ENCODE data around the gene DEAF1.

DNA sequence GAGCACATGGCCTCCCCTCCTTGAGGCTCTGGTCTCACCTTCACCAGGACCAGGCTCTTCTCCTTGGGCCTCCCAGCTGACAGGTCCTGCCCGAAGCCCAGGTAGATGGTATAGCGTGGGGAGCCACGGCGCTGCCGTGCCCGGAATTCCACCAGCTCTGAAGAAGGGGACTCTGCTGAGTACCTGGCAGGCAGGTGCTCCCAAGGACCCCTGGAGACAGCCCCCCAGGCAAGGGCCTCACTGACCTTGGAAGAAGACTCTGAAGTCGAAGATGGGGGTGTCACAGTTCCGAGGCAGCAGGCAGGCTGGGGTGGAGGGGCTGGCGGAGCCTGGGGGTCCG is 82.1 kb downstream of the DEAF1 start:
- TF ChIP-seq, protein P1, sequence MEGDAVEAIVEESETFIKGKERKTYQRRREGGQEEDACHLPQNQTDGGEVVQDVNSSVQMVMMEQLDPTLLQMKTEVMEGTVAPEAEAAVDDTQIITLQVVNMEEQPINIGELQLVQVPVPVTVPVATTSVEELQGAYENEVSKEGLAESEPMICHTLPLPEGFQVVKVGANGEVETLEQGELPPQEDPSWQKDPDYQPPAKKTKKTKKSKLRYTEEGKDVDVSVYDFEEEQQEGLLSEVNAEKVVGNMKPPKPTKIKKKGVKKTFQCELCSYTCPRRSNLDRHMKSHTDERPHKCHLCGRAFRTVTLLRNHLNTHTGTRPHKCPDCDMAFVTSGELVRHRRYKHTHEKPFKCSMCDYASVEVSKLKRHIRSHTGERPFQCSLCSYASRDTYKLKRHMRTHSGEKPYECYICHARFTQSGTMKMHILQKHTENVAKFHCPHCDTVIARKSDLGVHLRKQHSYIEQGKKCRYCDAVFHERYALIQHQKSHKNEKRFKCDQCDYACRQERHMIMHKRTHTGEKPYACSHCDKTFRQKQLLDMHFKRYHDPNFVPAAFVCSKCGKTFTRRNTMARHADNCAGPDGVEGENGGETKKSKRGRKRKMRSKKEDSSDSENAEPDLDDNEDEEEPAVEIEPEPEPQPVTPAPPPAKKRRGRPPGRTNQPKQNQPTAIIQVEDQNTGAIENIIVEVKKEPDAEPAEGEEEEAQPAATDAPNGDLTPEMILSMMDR (conservative IDR thresholded peaks at IDR 0.05; ENCODE audit: low read depth, low read length), result no peak
- TF ChIP-seq EZH2 (IDR thresholded peaks at IDR 0.05; ENCODE audit: low read length, unreplicated experiment), result no peak

Data from PC-3 (cell line).